ENCODE measurements around the gene ISG15. TPM values are rescaled to one million over a fixed set of nuclear protein-coding genes. Genes with fewer than 3 reads are reported as not detected.

ISG15 gene
- total and polyA plus RNA-seq, 9 of the 15 experiments (the other 6 are each of a cell fraction or from before 2014, with no cell fraction given) = 0.40 to 58.3 (median 12.2) TPM

DNA sequence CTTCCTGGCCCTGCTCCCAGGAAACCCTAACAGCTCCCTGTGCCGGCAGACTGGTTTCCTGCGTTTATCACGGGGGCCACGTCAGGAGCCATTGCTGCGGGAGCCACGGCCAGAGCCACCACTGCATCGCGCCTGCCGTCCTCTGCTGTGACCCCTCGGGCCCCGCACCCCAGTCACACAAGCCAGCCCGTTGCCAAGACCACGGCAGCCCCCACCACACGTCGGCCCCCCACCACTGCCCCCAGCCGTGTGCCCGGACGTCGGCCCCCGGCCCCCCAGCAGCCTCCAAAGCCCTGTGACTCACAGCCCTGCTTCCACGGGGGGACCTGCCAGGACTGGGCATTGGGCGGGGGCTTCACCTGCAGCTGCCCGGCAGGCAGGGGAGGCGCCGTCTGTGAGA lies 34.7 kb downstream of the ISG15 start (continued):
- TF ChIP-seq TSHZ1 (CRISPR knock-in tag; IDR thresholded peaks at IDR 0.05) (no peak), RBM22 (IDR thresholded peaks at IDR 0.05; ENCODE audit: low read depth, low read length, poor library complexity, severe bottlenecking) (no peak), JUN (IDR thresholded peaks at IDR 0.05; ENCODE audit: borderline replicate concordance, low read depth, low read length) (no peak), JUN (CRISPR knock-in tag; IDR thresholded peaks at IDR 0.05; ENCODE audit: borderline replicate concordance) (no peak)

- no peak overlapping the region for H2AFZ ChIP-seq (ENCODE audit: low read depth, low read length)
- H3K27ac ChIP-seq (ENCODE audit: extremely low read depth, low read depth, low read length) = no peak overlapping the region
- BruUV-seq (replicated peaks) = no TSS peak
- H3K79me2 ChIP-seq (ENCODE audit: control insufficient read depth, insufficient read depth, low read length) = no peaks in the 10 kb centered on the region
- H3K9ac ChIP-seq (ENCODE audit: insufficient read depth in 1 of 2, low read depth in 2 of 2, low read length in 2 of 2) = no peak overlapping the region
- FAIRE-seq (no peak), DNase-seq (ENCODE audit: extremely low read depth in 1 of 4, low spot score in 3 of 4) (no peak), ATAC-seq (no peak)
- H3K9me1 ChIP-seq (ENCODE audit: control insufficient read depth, insufficient read depth, low read length) = no peaks in the 10 kb centered on the region
- WGBS (ENCODE audit: insufficient coverage, low coverage, missing lambda C conversion rate) = 100% methylated on average over 3 of the region's 28 CpGs
- H3K9me3 ChIP-seq (replicated peaks; ENCODE audit: control insufficient read depth, insufficient read depth, low read depth, low read length) = no peaks in the 10 kb centered on the region
- no peak overlapping the region for H3K4me2 ChIP-seq (ENCODE audit: insufficient read depth, low read length)
- TF ChIP-seq, protein P1, sequence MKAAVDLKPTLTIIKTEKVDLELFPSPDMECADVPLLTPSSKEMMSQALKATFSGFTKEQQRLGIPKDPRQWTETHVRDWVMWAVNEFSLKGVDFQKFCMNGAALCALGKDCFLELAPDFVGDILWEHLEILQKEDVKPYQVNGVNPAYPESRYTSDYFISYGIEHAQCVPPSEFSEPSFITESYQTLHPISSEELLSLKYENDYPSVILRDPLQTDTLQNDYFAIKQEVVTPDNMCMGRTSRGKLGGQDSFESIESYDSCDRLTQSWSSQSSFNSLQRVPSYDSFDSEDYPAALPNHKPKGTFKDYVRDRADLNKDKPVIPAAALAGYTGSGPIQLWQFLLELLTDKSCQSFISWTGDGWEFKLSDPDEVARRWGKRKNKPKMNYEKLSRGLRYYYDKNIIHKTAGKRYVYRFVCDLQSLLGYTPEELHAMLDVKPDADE (conservative IDR thresholded peaks at IDR 0.05; ENCODE audit: control insufficient read depth, low read depth, low read length) = no peak
- no peak for TF ChIP-seq SRSF7 (optimal IDR thresholded peaks at IDR 0.05; ENCODE audit: low read depth, low read length)
- TF ChIP-seq RBFOX2 (IDR thresholded peaks at IDR 0.05; ENCODE audit: low read depth, low read length) = 0 out of 2 replicates have a peak, but pooled peaks have one; percentile 8
- TF ChIP-seq ZNF133 (CRISPR knock-in tag; IDR thresholded peaks at IDR 0.05) = no peak
- H4K20me1 ChIP-seq (replicated peaks; ENCODE audit: control insufficient read depth, insufficient read depth, low read length) = no peaks in the 10 kb centered on the region
- intact Hi-C loops (cut with micrococcal nuclease) = no loop called here
- POLR2A ChIA-PET = no interaction called here
- in situ Hi-C loops (cut with MboI) = no loop called here
- CTCF ChIA-PET (ENCODE audit: low intra/inter-chr PET ratio) = no interaction called here
- peaks cover 86% of the 10 kb centered on the region for H3K36me3 ChIP-seq (ENCODE audit: control insufficient read depth, insufficient read depth, low read length)
- H3K4me1 ChIP-seq (replicated peaks in 1 of 2; ENCODE audit: control insufficient read depth in 2 of 2, insufficient read depth in 2 of 2, low read length in 2 of 2) = peaks cover 0 to 34% of the 10 kb centered on the region in 2 experiments; a peak in 2 of 5 replicates
- H3K27me3 ChIP-seq (ENCODE audit: control insufficient read depth in 2 of 2, insufficient read depth in 2 of 2, low read length in 2 of 2) = no peaks in the 10 kb centered on the region
- no peak overlapping the region for H3K4me3 ChIP-seq
Observed at GRCh38 chr1:1048765-1049164, 35.5 kb downstream of the ISG15 start.
